HG03457 (cell line): Measurements from ENCODE around the gene RPP38.

Experiments
- ATAC-seq: cut with Tn5 transposase; IDR thresholded peaks from one replicate; pipeline ENCODE4 v1.9.1; 2021; ENCODE audit warnings: moderate number of reproducible peaks; ENCODE audit not compliant: unreplicated experiment

The RPP38 gene

DNA sequence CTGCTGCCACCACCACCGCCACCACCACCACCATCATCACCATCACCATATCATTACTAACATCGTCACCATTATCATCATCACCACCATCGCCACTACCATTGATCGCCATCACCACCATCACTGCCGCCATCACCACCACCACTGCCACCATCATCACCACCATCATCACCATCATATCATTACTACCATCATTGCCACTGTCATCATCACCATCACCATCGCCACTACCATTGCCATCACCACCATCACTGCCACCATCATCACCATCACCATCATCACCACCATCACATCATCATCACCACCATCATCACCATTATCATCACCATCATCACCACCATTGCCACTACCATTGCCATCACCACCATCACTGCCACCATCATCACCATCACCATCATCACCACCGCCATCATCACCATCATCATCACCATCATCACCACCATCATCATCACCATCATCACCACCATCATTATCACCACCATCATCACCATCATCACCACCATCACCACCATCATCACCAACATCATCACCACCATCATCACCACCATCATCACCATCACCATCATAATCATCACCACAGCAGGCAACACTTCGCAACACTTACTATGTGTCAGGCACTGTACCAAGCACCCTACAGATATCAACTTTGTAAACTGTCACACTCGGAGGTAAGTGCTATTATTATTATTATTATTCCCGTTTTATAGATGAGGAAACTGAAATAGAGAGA, 52.1 kb downstream of the RPP38 start:
- ATAC-seq, result no peak

DNA sequence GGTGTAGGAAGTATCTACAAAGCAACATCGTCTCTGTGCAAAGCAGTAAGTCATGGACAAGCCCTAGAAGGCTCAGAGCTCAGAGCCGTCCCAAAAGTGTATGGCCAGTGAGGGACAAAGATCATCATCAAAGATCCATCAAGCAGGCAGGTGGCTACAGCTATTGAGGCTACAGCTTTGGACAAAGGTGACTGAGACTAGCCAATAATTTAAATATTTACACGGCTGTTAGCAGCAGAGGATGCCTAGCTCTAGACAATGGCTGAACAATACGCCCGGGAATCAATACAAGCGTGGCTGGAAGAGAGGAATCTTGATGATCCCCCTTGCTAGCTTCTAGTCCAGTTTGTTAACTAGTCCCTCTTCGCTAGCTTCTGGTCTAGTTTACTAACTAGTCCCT, 53.4 kb downstream of the RPP38 start:
- no peak for ATAC-seq

- ATAC-seq, result no peak
Observed at GRCh38 chr10:15152556-15152955, 55.4 kb downstream of the RPP38 start.
